ENCODE results near the gene UGT1A3.

UGT1A3 gene

DNA sequence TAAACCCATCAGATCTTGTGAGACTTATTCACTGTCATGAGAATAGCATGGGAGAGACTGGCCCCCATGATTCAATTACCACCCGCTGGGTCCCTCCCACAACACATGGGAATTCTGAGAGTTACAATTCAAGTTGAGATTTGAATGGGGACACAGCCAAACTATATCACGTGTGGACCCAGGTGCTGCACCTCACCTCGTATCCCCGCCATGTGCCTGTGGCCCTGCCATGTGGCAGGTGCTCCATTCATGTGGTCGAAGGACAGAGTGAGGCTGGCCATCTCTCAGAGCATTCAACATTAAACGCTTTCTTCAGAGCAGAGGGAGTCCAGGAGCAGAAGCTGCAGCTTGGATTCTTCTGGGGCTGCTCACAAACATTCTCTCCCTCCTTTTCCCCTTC is 81.5 kb downstream of the UGT1A3 start:
- H3K4me3 ChIP-seq, result no peak overlapping the region
- no peak overlapping the region for H3K27ac ChIP-seq

- Histone ChIP-seq H3K27ac (no peak overlapping the region), H3K4me3 (no peak overlapping the region)
These were observed 82.2 kb downstream of the UGT1A3 start for GRCh38 chr2:233811087-233811486.

DNA sequence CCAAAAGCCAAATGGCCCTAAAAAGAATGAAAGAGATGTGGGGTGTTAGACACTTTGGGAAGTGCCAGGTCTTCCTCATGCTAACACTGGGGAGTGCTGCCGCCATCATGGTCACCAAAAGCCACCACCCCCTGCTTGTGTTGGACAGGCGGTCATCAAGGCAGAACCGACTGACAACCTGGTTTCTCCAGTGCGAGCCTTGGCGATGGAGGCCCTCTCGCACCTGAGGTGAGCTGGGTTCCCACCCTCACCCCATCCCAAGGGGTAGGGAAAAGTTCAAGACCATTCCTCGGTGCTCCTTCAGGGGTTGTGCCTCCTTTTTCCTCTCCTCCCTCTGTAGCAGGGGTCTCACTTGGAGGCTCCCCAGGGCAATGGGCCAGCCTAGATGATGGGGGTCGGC is 82.9 kb downstream of the UGT1A3 start:
- Histone ChIP-seq H3K4me3 (no peak overlapping the region), H3K27ac (no peak overlapping the region)

GRCh38 chr2:233813236-233814055 is 84.6 kb downstream of the UGT1A3 start:
- no peak overlapping the region for H3K27ac ChIP-seq
- H3K4me3 ChIP-seq, result no peak overlapping the region

GRCh38 chr2:233814056-233814835 is 85.4 kb downstream of the UGT1A3 start:
- Histone ChIP-seq H3K4me3 (no peak overlapping the region), H3K27ac (no peak overlapping the region)

DNA sequence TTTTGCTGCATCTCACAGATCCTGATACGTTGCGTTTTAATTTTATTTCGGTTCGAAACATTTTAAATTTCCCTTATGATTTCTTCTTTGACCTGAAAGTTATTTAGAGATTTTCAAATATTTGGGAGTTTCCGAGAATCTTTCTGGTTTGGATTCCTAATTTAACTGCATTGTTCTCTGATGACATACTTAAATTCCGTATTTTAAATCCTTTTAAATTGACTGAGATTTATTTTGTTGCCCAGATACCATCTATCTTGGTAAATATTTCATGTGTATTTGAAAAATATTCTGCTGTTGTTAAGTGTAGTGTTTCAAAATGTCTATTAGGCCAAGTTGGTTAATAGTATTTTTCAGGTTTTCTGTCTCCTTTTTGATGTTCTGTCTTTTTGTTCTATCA is 87.0 kb downstream of the UGT1A3 start:
- Histone ChIP-seq H3K4me3 (no peak overlapping the region), H3K27ac (no peak overlapping the region)

DNA sequence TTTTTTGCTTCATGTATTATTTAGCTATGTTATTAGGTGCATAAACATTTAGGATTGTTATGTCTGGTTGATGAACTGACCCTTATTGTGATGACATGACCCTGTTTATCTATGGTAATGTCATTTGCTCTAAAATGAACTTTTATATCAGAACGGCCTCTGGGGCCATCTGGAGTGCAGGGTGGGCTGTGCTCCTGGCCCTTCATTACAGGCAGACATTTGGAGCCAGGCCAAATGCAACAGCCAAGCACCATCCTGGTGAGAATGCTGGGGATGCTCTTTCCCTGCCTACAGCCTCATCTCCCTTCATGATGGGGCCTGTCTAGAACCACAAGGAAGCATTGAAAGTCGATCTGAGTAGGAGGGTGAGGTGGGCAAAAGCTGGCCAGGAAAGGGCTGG is 87.5 kb downstream of the UGT1A3 start:
- no peak overlapping the region for H3K4me3 ChIP-seq
- H3K27ac ChIP-seq, result no peak overlapping the region

- Histone ChIP-seq H3K4me3 (no peak overlapping the region), H3K27ac (no peak overlapping the region)
These were observed 87.9 kb downstream of the UGT1A3 start for GRCh38 chr2:233816771-233817170.

GRCh38 chr2:233817361-233817911 is 88.6 kb downstream of the UGT1A3 start:
- Histone ChIP-seq H3K27ac (no peak overlapping the region), H3K4me3 (no peak overlapping the region)

DNA sequence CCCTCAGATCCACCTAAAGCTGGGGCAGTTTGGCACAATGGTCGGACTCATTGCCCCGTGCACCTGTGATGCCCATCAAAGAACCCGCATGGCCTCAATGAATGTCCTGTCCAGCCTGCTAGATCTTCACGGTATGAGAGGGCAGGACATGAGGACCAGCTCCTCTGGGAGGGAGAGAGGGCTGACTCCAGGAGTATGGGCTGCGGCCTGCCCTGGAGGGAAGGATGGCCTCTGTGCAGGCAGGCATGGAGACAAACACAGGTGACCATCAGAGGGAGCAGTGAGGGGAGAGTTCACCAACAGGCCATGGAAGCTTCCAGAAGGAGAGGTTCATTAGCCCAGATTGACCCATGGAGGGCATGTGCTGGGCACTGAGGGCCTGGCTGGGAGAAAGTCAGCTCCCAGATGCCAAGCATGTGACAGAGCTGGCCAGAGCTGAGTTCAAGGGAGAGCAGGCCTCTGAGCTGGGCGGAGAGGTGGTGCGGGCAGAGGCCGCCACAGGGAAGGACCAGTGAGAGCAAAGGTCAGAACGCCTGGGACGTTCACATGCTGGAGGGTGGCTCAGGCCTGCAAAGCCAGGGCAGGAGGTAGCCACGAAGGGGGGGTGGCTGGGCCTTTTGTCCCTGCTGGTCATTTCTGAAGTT is 89.3 kb downstream of the UGT1A3 start:
- no peak overlapping the region for H3K27ac ChIP-seq
- no peak overlapping the region for H3K4me3 ChIP-seq

GRCh38 chr2:233818639-233819621 is 90.1 kb downstream of the UGT1A3 start:
- no peak overlapping the region for H3K4me3 ChIP-seq
- no peak overlapping the region for H3K27ac ChIP-seq

DNA sequence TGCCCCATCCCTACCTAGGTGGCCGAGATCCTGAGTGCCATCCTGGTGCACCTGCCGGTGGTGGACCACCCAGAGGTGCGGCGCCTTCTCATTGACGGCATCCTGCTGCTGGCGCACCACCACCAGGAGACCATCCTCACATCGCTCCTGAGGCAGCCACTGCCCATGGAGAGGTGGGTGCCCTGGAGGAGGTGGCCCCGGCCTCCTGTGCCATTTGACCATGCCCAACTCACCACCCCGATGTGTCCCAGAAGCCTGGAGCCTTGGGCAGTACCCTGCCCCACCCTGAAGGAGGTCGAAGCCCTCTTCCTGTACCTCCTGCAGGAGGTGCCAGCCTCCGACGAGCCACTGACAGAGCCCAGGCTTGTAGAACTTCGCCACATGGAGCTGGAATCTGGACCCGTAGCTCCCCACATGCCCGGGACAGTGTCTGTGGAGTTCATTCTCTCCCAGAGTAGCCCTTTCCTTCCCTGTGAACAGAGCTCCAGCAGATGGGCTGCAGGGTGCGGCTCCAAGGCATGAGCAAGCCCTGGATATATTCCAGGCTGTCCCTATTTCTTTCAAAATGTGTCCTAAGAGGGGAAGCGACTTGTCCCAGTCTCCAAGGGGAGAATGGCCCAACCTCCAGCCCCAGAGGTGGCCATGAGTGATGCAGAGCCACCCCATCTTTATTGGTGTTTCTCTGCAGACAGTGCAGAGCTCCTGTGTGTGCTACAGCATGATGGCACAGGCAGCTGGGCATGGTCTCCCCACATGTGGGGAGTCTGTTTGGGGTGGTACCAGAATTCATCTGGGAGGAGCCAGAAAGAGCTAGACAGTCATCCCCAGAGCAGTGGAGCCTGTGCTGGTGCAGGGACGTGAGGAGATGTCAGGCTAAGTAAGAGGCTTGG is 91.3 kb downstream of the UGT1A3 start:
- H3K27ac ChIP-seq, result no peak overlapping the region

GRCh38 chr2:233820774-233821105 is 91.9 kb downstream of the UGT1A3 start:
- no peak overlapping the region for H3K27ac ChIP-seq
- no peak overlapping the region for H3K4me3 ChIP-seq

More for the DNA sequence above, 91.3 kb downstream of the UGT1A3 start:
- H3K4me3 ChIP-seq, result no peak overlapping the region

- Histone ChIP-seq H3K27ac (no peak overlapping the region), H3K4me3 (no peak overlapping the region)
These were observed 92.4 kb downstream of the UGT1A3 start for GRCh38 chr2:233821196-233821595.

DNA sequence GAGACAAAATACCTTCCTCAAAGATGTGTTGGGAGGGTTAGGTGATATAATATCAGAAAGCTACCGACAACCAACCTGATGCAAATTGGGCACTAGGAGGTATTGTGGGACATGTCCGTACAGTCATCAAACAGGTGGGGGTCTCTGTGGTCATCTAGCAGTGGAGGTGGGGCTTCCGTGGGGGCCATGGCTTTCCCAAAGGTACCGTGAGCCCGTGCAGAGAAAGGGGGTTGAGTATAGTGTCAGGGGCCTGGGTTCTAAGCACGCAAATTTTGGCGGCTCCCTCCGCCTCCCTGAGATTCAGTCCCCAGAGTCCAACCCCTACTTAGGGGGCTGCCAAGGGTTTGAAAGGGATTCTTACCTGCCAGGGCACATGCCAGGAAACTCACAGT is 92.9 kb downstream of the UGT1A3 start:
- Histone ChIP-seq H3K27ac (no peak overlapping the region), H3K4me3 (no peak overlapping the region)

DNA sequence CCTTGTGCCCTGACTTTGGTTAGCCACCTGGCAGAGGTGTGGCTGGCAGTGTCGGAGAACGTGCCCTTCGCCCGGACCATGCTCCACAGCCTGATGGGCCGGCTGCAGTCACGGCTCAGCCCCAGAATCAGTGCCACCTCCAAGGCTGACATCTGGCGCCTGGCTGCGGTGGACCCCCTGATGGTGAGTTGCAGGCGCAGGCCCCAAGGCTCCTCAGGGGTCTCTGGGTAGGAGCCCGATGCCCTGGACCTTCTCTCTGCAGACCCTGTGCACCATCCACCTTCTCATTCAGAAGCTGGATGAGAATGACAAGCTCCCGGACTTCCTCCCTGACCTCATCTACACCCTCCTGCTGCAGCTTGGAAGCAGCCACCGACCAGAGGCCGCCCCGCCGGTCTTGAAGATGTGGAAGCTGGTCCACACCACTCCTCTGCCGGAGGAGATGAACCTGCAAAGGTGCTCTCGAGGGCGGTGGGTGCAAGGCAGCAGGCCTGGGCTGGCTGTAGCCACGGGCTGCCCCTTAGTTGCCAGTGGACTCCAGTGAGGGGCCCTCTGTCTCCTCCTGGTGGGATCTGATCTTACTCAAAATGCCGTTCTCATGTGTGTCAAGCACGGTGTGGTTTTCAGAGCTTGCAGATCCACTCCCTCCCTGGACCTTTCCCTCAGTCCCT is 93.4 kb downstream of the UGT1A3 start:
- Histone ChIP-seq H3K4me3 (no peak overlapping the region), H3K27ac (no peak overlapping the region)

Measured in skin epidermis (tissue), 12 donors.